SK-N-SH (cell line): ENCODE results near the gene ZNF512B. TPM values are rescaled to one million over a fixed set of nuclear protein-coding genes. Genes with fewer than 3 reads are reported as not detected.

Source experiments
- CTCF ChIA-PET: fragments of 300-600, 350-600 bp; formaldehyde crosslinking; extraction: SDS; loops from one replicate; lab custom pipeline; 2021; lab: Yijun Ruan, JAX
- POLR2A ChIA-PET: fragments of 350-600 bp; sonication (Branson Sonifier 250); formaldehyde crosslinking; extraction: SDS; loops from one replicate; lab custom pipeline; 2020; ENCODE audit warnings: antibody characterized with exemption, inconsistent platforms; lab: Yijun Ruan, JAX
- DNase-seq: peaks from one replicate; pipeline ENCODE4 v3.0.0; 2012
- H2AFZ ChIP-seq: fragments of 200-600 bp; sonication (generic); 2 replicates; pipeline ENCODE4 v1.8.1; 2016; ENCODE audit warnings: antibody characterized with exemption, mild to moderate bottlenecking, low read depth
- H3F3A ChIP-seq: fragments of 200-600 bp; sonication (generic); replicated peaks from 2 replicates; pipeline ENCODE3; 2016; ENCODE audit warnings: antibody characterized with exemption, mild to moderate bottlenecking; ENCODE audit not compliant: insufficient read depth
- H3K27ac ChIP-seq, 2 experiments: fragments of 200-500 bp in 1 of 2; fragments of 200-600 bp in 1 of 2; sonication (Bioruptor generic) in 1 of 2; sonication (generic), shearing (Covaris generic) in 1 of 2; 2 replicates each; pipeline versions ENCODE4 v1.5.1 to v1.6.1; 2014 to 2016; ENCODE audit warnings: low read depth in 2 of 2, inconsistent platforms in 1 of 2, low read length in 1 of 2, mild to moderate bottlenecking in 1 of 2, mixed read lengths in 1 of 2
- H3K27me3 ChIP-seq: fragments of 200-600 bp; sonication (generic), shearing (Covaris generic); 2 replicates; pipeline ENCODE4 v1.6.1; 2016; ENCODE audit warnings: mixed run types; ENCODE audit not compliant: insufficient read depth
- H3K36me3 ChIP-seq, 2 experiments: fragments of 200-500 bp in 1 of 2; fragments of 200-600 bp in 1 of 2; sonication (Bioruptor generic) in 1 of 2; sonication (generic) in 1 of 2; replicated peaks in 1 of 2; 2 replicates each; pipeline versions ENCODE3 to v1.5.1; 2014 to 2016; ENCODE audit warnings: low read length in 1 of 2, mild to moderate bottlenecking in 1 of 2; ENCODE audit not compliant: insufficient read depth in 2 of 2, control insufficient read depth in 1 of 2
- H3K4me1 ChIP-seq, 2 experiments: fragments of 200-500 bp in 1 of 2; fragments of 200-600 bp in 1 of 2; sonication (Bioruptor generic) in 1 of 2; sonication (generic), shearing (Covaris generic) in 1 of 2; 2 replicates each; pipeline versions ENCODE4 v1.5.1 to v1.6.1; 2014 to 2016; ENCODE audit warnings: low read depth in 1 of 2, low read length in 1 of 2, mixed run types in 1 of 2; ENCODE audit not compliant: insufficient read depth in 2 of 2, control insufficient read depth in 1 of 2
- H3K4me2 ChIP-seq: fragments of 200-600 bp; sonication (generic), shearing (Covaris generic); 2 replicates; pipeline ENCODE4 v1.6.1; 2017; ENCODE audit warnings: mixed run types
- H3K4me3 ChIP-seq, 2 experiments: fragments of 200-500 bp in 1 of 2; fragments of 200-600 bp in 1 of 2; sonication (Bioruptor generic) in 1 of 2; sonication (generic), shearing (Covaris generic) in 1 of 2; 2 replicates each; pipeline versions ENCODE4 v1.5.1 to v1.8.1; 2014 to 2016; ENCODE audit warnings: low read depth in 2 of 2, inconsistent platforms in 1 of 2, low read length in 1 of 2, mild to moderate bottlenecking in 1 of 2, mixed read lengths in 1 of 2, moderate library complexity in 1 of 2
- H3K79me2 ChIP-seq: fragments of 200-600 bp; sonication (generic); 2 replicates; pipeline ENCODE4 v1.8.1; 2017; ENCODE audit warnings: mild to moderate bottlenecking; ENCODE audit not compliant: insufficient read depth
- H3K9ac ChIP-seq: fragments of 200-600 bp; sonication (generic); 2 replicates; pipeline ENCODE4 v1.6.1; 2017; ENCODE audit warnings: mixed run types
- H3K9me2 ChIP-seq: fragments of 200-600 bp; sonication (generic); 2 replicates; pipeline ENCODE4 v1.6.1; 2017; ENCODE audit warnings: mixed run types
- H3K9me3 ChIP-seq: fragments of 200-600 bp; sonication (generic); 2 replicates; pipeline ENCODE4 v1.6.1; 2017; ENCODE audit warnings: mixed run types, mild to moderate bottlenecking, moderate library complexity
- H4K20me1 ChIP-seq: fragments of 200-600 bp; sonication (generic); 2 replicates; pipeline ENCODE4 v1.6.1; 2017; ENCODE audit warnings: mild to moderate bottlenecking, mixed run types; ENCODE audit not compliant: insufficient read depth
- EZH2phosphoT487 ChIP-seq: fragments of 200-600 bp; sonication (generic); IDR thresholded peaks from 2 replicates; pipeline ENCODE4 v1.6.1; 2017; ENCODE audit warnings: low read depth, mixed run types, mild to moderate bottlenecking, antibody characterized with exemption, moderate library complexity, borderline replicate concordance
- FOSL2 ChIP-seq: IDR thresholded peaks from 2 replicates; pipeline ENCODE4 v1.4.0; 2012; ENCODE audit warnings: low read depth, mild to moderate bottlenecking, moderate library complexity, borderline replicate concordance
- FOXJ3 ChIP-seq: sonication (generic); formaldehyde crosslinking; IDR thresholded peaks from 2 replicates; pipeline ENCODE4 v1.5.1; 2020; ENCODE audit warnings: mild to moderate bottlenecking, missing genetic modification reagents
- MXI1 ChIP-seq: IDR thresholded peaks from 2 replicates; pipeline ENCODE4 v1.6.1; 2012; ENCODE audit warnings: mild to moderate bottlenecking, low read depth, low read length, improper control_type of control experiment
- NFIC ChIP-seq: IDR thresholded peaks from 2 replicates; pipeline ENCODE4 v1.4.0; 2012; ENCODE audit warnings: borderline replicate concordance
- NRF1 ChIP-seq: IDR thresholded peaks from 2 replicates; pipeline ENCODE4 v1.6.1; 2012; ENCODE audit warnings: low read depth, mild to moderate bottlenecking, low read length
- POLR2AphosphoS5 ChIP-seq: IDR thresholded peaks from 2 replicates; pipeline ENCODE4 v1.6.1; 2012; ENCODE audit warnings: low read depth, low read length
- RAD21 ChIP-seq: IDR thresholded peaks from 2 replicates; pipeline ENCODE4 v1.6.1; 2012; ENCODE audit warnings: mild to moderate bottlenecking, low read length
- RCOR1 ChIP-seq: fragments of 150-350 bp; IDR thresholded peaks from 2 replicates; pipeline ENCODE4 v1.6.1; 2017; ENCODE audit warnings: antibody characterized with exemption, low read length
- RFX5 ChIP-seq: IDR thresholded peaks from 2 replicates; pipeline ENCODE4 v1.6.1; 2012; ENCODE audit warnings: mild to moderate bottlenecking, improper control_type of control experiment, low read length
- TAF1 ChIP-seq: IDR thresholded peaks from 2 replicates; pipeline ENCODE4 v1.6.1; 2012; ENCODE audit warnings: low read depth, mild to moderate bottlenecking, low read length, moderate library complexity, borderline replicate concordance
- TCF12 ChIP-seq: IDR thresholded peaks from 2 replicates; pipeline ENCODE4 v1.4.0; 2012
- USF1 ChIP-seq: IDR thresholded peaks from 2 replicates; pipeline ENCODE4 v1.4.0; 2012; ENCODE audit warnings: low read depth, borderline replicate concordance
- ZBTB33 ChIP-seq: IDR thresholded peaks from 2 replicates; pipeline ENCODE4 v1.4.0; 2012; ENCODE audit warnings: low read depth, borderline replicate concordance
- WGBS: methylation state at CpG from one replicate; pipeline ENCODE4 v1.1.6; 2017; ENCODE audit warnings: low lambda C conversion rate; 5-methylcytosine and 5-hydroxymethylcytosine counted together
- polyA plus RNA-seq, 3 experiments: library from polyadenylated mRNA; depleted of rRNA; stranded (reverse); fragments of >200 nt; gene quantifications; 2 replicates each; pipeline ENCODE4 v1.2.3, GENCODE V29; 2012
- TF ChIP-seq, protein P1 (sequence below): fragments of 150-350 bp; IDR thresholded peaks from 2 replicates; pipeline ENCODE4 v1.6.1; 2017; ENCODE audit warnings: antibody characterized with exemption, low read length, low read depth, borderline replicate concordance

Gene ZNF512B
- polyA plus RNA-seq, 1 of the 3 experiments (the other 2 are of a cell fraction): 11.8 TPM

DNA sequence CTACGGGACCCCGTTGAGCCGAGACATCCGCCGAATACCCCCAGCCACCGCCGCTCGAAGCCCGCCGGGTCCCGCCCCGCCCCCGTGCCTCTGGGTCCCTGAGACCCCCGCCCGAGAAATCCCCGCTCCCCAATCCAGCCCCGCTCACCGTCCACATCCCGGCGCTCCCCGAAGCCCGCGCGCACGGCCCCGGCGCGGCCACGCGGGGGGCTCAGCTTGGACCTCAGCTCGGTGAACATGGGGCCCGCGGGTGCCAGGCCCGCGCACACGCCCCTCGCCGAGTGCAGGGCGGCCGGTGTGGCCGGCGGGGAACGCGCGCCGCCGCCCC lies 9.5 kb upstream of the ZNF512B start:
- peak overlapping the region; percentile 65 to 77 for H3K4me3 ChIP-seq
- POLR2A ChIA-PET: interaction anchor here (0.6 to 1.6 kb wide), 4 partner anchors 22 to 352 kb away, joined by 3 to 4 read pairs (median 4); partner anchors contain the start of genes ARFRP1, GMEB2, TNFRSF6B and UCKL1
- peak overlapping the region; percentile 89 for H3K4me2 ChIP-seq
- H4K20me1 ChIP-seq: no peaks in the 10 kb centered on the region
- H3K36me3 ChIP-seq: peaks cover 5 to 7% of the 10 kb centered on the region in 2 experiments
- WGBS: 23% methylated on average over 5 of the region's 47 CpGs
- H3K4me1 ChIP-seq: peaks cover 12 to 25% of the 10 kb centered on the region in 2 experiments
- peaks cover 11% of the 10 kb centered on the region for H3F3A ChIP-seq
- peaks cover 28% of the 10 kb centered on the region for H3K79me2 ChIP-seq
- no peak for DNase-seq
- peak overlapping the region in 1 of 2 experiments; percentile 84; a peak in 2 of 4 replicates for H3K27ac ChIP-seq
- CTCF ChIA-PET: interaction anchor here (0.8 to 3.9 kb wide), 15 partner anchors 10 to 441 kb away, joined by 3 to 41 read pairs (median 5); partner anchors contain the start of genes PTK6 and UCKL1
- H3K27me3 ChIP-seq: no peaks in the 10 kb centered on the region
- H3K9me3 ChIP-seq: no peaks in the 10 kb centered on the region
- H2AFZ ChIP-seq: peak overlapping the region; percentile 74; the same call in 1 of the 2 replicates
- H3K9ac ChIP-seq: no peak overlapping the region
- TF ChIP-seq NFIC (no peak), POLR2AphosphoS5 (no peak), RCOR1 (no peak), TAF1 (no peak), FOXJ3 (CRISPR knock-in tag) (no peak), ZBTB33 (no peak), TCF12 (no peak), FOSL2 (no peak), MXI1 (no peak), RAD21 (no peak), EZH2phosphoT487 (no peak), USF1 (no peak), NRF1 (no peak), RFX5 (no peak)
- TF ChIP-seq, protein P1, sequence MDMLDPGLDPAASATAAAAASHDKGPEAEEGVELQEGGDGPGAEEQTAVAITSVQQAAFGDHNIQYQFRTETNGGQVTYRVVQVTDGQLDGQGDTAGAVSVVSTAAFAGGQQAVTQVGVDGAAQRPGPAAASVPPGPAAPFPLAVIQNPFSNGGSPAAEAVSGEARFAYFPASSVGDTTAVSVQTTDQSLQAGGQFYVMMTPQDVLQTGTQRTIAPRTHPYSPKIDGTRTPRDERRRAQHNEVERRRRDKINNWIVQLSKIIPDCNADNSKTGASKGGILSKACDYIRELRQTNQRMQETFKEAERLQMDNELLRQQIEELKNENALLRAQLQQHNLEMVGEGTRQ: no peak
- no peaks in the 10 kb centered on the region for H3K9me2 ChIP-seq
